GM12891 (cell line): Measurements from ENCODE around the gene PPP1R2.

Experiments
- PAX5 ChIP-seq: IDR thresholded peaks from 2 replicates; pipeline ENCODE4 v1.6.1; 2011; ENCODE audit warnings: low read length, moderate library complexity, mild to moderate bottlenecking; ENCODE audit not compliant: insufficient read depth, severe bottlenecking
- POLR2A ChIP-seq: IDR thresholded peaks from 2 replicates; pipeline ENCODE4 v1.6.1; 2011; ENCODE audit warnings: low read depth, low read length, control low read depth
- POLR2AphosphoS5 ChIP-seq: IDR thresholded peaks from 2 replicates; pipeline ENCODE4 v1.6.1; 2011; ENCODE audit warnings: low read depth, low read length, control low read depth
- SPI1 ChIP-seq: IDR thresholded peaks from 2 replicates; pipeline ENCODE4 v1.6.1; 2011; ENCODE audit warnings: low read depth, low read length, control low read depth
- TAF1 ChIP-seq: IDR thresholded peaks from 2 replicates; pipeline ENCODE4 v1.6.1; 2011; ENCODE audit warnings: low read depth, low read length, control low read depth

DNA sequence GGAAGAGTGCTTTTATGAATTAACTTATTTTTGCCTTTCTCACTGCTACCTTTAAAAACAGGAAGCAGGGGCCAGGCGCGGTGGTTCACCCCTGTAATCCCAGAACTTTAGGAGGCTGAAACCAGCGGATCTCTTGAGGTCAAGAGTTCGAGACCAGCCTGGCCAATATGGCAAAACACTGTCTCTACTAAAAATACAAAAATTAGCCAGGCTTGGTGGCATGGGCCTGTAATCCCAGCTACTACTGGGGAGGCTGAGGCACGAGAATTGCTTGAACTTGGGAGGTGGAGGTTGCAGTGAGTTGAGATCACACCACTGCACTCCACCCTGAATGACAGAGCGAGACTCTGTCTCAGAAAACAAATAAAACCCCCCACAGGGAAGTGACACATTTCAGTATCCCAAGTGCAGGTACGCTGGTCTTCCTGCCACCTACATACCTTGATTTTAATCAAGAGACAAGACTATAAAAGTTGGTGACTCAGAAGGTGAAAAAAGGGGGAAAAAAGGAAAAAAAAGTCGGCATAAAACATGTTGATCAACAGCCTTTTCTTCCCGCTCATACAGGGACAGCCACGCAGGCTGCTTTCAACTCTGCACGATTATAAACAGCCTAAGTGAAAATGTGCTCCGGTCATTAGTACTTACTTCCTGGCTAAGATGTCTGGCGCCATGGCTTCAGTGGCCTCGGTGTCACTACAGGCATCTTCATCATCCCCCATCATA, 18.8 kb downstream of the PPP1R2 start:
- no peak for TF ChIP-seq POLR2AphosphoS5
- no peak for TF ChIP-seq TAF1
- TF ChIP-seq POLR2A: no peak
- TF ChIP-seq SPI1: no peak
- no peak for TF ChIP-seq PAX5
